Thyroid gland (tissue), 4 donors: ENCODE data around the gene IRX4. TPM values are rescaled to one million over a fixed set of nuclear protein-coding genes. Genes with fewer than 3 reads are reported as not detected.
A peak's percentile ranks its signal among the peaks of the same experiment; 100 is the strongest.

Experiments used
- DNase-seq, 2 donors: peaks; one replicate each; pipeline ENCODE4 v3.0.0-alpha.2; 2019
- H3K27ac ChIP-seq, 3 donors: fragments of 200-600 bp; sonication (generic); 1 replicate in 2 of 3; 2 replicates in 1 of 3; pipeline ENCODE4 v1.5.1; 2016 to 2019; ENCODE audit warnings: mild to moderate bottlenecking in 1 of 3, moderate library complexity in 1 of 3
- H3K27me3 ChIP-seq: fragments of 200-600 bp; sonication (generic); one replicate; pipeline ENCODE4 v1.5.1; 2019
- H3K36me3 ChIP-seq, 2 donors: fragments of 200-600 bp; sonication (generic); one replicate each; pipeline ENCODE4 v1.5.1; 2016 to 2019
- H3K4me1 ChIP-seq, 2 donors: fragments of 200-600 bp; sonication (generic); one replicate each; pipeline ENCODE4 v1.5.1; 2017 to 2019
- H3K4me3 ChIP-seq, 3 donors: fragments of 200-600 bp; sonication (generic); replicated peaks in 1 of 3; 1 replicate in 2 of 3; 2 replicates in 1 of 3; pipeline ENCODE4 v1.5.1; 2016; ENCODE audit warnings: mild to moderate bottlenecking in 1 of 3
- H3K9me3 ChIP-seq: fragments of 200-600 bp; sonication (generic); one replicate; pipeline ENCODE4 v1.5.1; 2017
- CTCF ChIP-seq, 6 experiments: fragments of 200-600 bp in 3 of 6; fragments of 450-650 bp in 3 of 6; sonication (generic) in 3 of 6; IDR thresholded peaks; one replicate each; pipeline ENCODE4 v1.5.1; 2016 to 2019; ENCODE audit warnings: antibody characterized with exemption in 6 of 6, mild to moderate bottlenecking in 2 of 6, inconsistent platforms in 1 of 6, moderate library complexity in 1 of 6
- POLR2A ChIP-seq, 2 donors: fragments of 450-650 bp; IDR thresholded peaks; one replicate each; pipeline ENCODE4 v1.6.1; 2017; ENCODE audit warnings: antibody characterized with exemption in 2 of 2, mild to moderate bottlenecking in 2 of 2, moderate library complexity in 1 of 2
- WGBS, 2 donors: methylation state at CpG; one replicate each; pipeline ENCODE4 v1.1.5; 2017; 5-methylcytosine and 5-hydroxymethylcytosine counted together
- intact Hi-C: fragments of 100-400 bp; cut with DNase I; formaldehyde crosslinking; loops from one replicate; pipeline ENCODE4 v1.15.1; 2023
- total RNA-seq, 4 donors: library from RNA; depleted of rRNA; stranded (reverse); fragments of >200 nt; gene quantifications; one replicate each; pipeline ENCODE4 v1.2.3, GENCODE V29; 2016

The IRX4 gene
- total RNA-seq, 4 donors from 2014 or later, result not detected

GRCh38 chr5:1867114-1867814, 15.5 kb downstream of the IRX4 start:
- intact Hi-C loops, result no loop called here
- no peaks in the 10 kb centered on the region for H3K27me3 ChIP-seq
- TF ChIP-seq CTCF (IDR thresholded peaks at IDR 0.05), result no peak
- TF ChIP-seq POLR2A (IDR thresholded peaks at IDR 0.05), result no peak
- DNase-seq, result no peak
- no peaks in the 10 kb centered on the region for H3K36me3 ChIP-seq
- H3K27ac ChIP-seq, result no peak overlapping the region
- H3K4me3 ChIP-seq, result no peak overlapping the region
- H3K9me3 ChIP-seq, result no peaks in the 10 kb centered on the region
- WGBS, 2 donors, result 30 to 38% methylated on average over 7 of the region's 8 CpGs
- H3K4me1 ChIP-seq, result no peaks in the 10 kb centered on the region

DNA sequence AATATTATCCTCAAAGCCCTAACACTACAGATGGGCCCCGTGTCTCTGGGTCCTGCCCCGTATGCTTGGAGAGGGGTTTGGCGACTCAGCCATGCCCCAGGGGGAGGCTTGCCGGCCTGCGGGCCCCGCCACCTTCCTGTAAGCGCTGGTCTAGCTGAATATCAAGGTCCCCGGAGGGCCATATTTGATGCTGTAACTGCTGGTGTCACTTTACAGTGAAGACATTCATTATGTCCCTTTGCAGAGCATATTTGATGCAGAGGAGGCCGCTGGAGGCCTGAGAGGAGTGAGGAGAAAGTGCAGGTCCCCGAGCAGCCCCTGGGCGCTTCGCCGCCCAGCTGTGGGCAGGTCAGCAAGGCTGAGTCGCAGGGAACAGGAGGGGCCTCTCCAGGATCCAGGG, 16.8 kb downstream of the IRX4 start:
- no peaks in the 10 kb centered on the region for H3K4me1 ChIP-seq
- intact Hi-C loops, result no loop called here
- no peak overlapping the region for H3K4me3 ChIP-seq
- no peak overlapping the region for H3K27ac ChIP-seq
- H3K9me3 ChIP-seq, result no peaks in the 10 kb centered on the region
- TF ChIP-seq CTCF (IDR thresholded peaks at IDR 0.05) (no peak), POLR2A (IDR thresholded peaks at IDR 0.05) (no peak)
- WGBS, 2 donors, result 65 to 78% methylated on average over 14 of the region's 14 CpGs
- no peaks in the 10 kb centered on the region for H3K27me3 ChIP-seq
- H3K36me3 ChIP-seq, result no peaks in the 10 kb centered on the region
- DNase-seq, result no peak

DNA sequence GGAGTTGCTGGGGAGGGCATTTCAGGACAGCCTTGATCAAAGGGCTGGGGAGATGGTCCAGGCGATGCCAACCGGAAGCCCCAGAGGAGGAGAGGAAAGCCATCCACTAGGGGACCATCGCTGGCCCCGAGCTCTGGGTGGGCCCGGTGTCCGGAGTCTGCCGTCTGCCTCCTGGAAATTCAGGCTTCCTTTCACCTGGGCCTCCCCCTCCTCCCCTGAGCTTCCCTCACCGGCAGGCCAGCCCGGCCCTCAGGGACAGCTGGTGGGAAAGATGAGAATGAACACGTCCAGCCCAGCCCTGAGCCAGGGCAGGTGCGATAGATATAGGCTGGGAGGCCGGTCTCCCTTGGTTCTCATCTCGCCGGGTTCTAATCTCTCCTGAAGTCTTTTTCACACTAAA, 17.2 kb downstream of the IRX4 start:
- intact Hi-C loops, result no loop called here
- H3K27me3 ChIP-seq, result no peaks in the 10 kb centered on the region

GRCh38 chr5:1864896-1865440, 17.8 kb downstream of the IRX4 start:
- no peak for TF ChIP-seq POLR2A (IDR thresholded peaks at IDR 0.05)
- no peak for TF ChIP-seq CTCF (IDR thresholded peaks at IDR 0.05)
- H3K36me3 ChIP-seq, result no peaks in the 10 kb centered on the region
- no peak overlapping the region for H3K27ac ChIP-seq
- no peaks in the 10 kb centered on the region for H3K9me3 ChIP-seq
- 79 to 85% methylated on average over 12 to 15 of the region's 16 CpGs for WGBS, 2 donors
- intact Hi-C loops, result no loop called here
- no peaks in the 10 kb centered on the region for H3K4me1 ChIP-seq
- no peaks in the 10 kb centered on the region for H3K27me3 ChIP-seq
- H3K4me3 ChIP-seq, result no peak overlapping the region
- no peak for DNase-seq

More for the DNA sequence above, 17.2 kb downstream of the IRX4 start:
- DNase-seq, result no peak
- TF ChIP-seq CTCF (IDR thresholded peaks at IDR 0.05), result no peak
- no peak for TF ChIP-seq POLR2A (IDR thresholded peaks at IDR 0.05)
- no peak overlapping the region for H3K4me3 ChIP-seq
- no peaks in the 10 kb centered on the region for H3K9me3 ChIP-seq
- no peaks in the 10 kb centered on the region for H3K4me1 ChIP-seq
- H3K27ac ChIP-seq, result no peak overlapping the region
- H3K36me3 ChIP-seq, result no peaks in the 10 kb centered on the region
- WGBS, 2 donors, result 69 to 83% methylated on average over 4 to 10 of the region's 14 CpGs

DNA sequence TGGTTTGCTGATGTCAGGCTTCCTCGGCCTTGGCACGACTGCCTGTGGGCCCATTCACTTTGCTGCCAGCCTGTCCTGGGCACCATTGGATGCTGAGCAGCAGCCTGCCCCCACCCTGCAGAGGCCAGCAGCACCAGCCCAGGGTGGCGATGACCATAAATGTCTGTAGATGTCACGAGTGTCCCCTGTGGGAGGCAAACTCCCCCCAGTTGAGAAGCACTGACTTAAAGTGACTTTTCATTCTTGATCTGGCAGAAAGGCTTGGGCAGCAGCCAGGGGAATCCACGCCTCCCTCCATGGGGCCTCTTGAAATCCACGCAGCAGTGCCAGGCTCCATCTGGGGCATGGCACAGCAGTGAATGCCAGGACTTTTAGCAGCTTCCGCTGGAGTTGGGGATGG, 21.8 kb downstream of the IRX4 start:
- no peak overlapping the region for H3K27ac ChIP-seq
- WGBS, 2 donors, result 49 to 56% methylated on average over 5 to 7 of the region's 7 CpGs
- H3K4me3 ChIP-seq, result no peak overlapping the region
- no peaks in the 10 kb centered on the region for H3K9me3 ChIP-seq
- no peaks in the 10 kb centered on the region for H3K27me3 ChIP-seq
- no peaks in the 10 kb centered on the region for H3K36me3 ChIP-seq
- no peaks in the 10 kb centered on the region for H3K4me1 ChIP-seq
- TF ChIP-seq CTCF (IDR thresholded peaks at IDR 0.05) (no peak), POLR2A (IDR thresholded peaks at IDR 0.05) (no peak)
- intact Hi-C loops, result no loop called here
- DNase-seq, result peak in 1 of 2 donors; percentile 13
